HEK293T (cell line): Measurements from ENCODE around the gene DYNC1LI1.

Experiments
- ARNT ChIP-seq: fragments of 450-650 bp; IDR thresholded peaks from 2 replicates; pipeline ENCODE4 v1.6.1; 2017; ENCODE audit warnings: mild to moderate bottlenecking
- BHLHE40 ChIP-seq: fragments of 450-650 bp; IDR thresholded peaks from 2 replicates; pipeline ENCODE4 v1.6.1; 2016; ENCODE audit warnings: mild to moderate bottlenecking, moderate library complexity, borderline replicate concordance
- CTBP1 ChIP-seq: fragments of 450-650 bp; IDR thresholded peaks from 2 replicates; pipeline ENCODE4 v1.6.1; 2016; ENCODE audit warnings: borderline replicate concordance
- ELF4 ChIP-seq: fragments of 450-650 bp; IDR thresholded peaks from 2 replicates; pipeline ENCODE4 v1.6.1; 2017; ENCODE audit warnings: antibody characterized with exemption
- FOXA1 ChIP-seq: fragments of 450-650 bp; IDR thresholded peaks from 2 replicates; pipeline ENCODE4 v1.6.1; 2016; ENCODE audit warnings: mild to moderate bottlenecking
- FOXK2 ChIP-seq: fragments of 450-650 bp; IDR thresholded peaks from 2 replicates; pipeline ENCODE4 v1.6.1; 2016; ENCODE audit warnings: mild to moderate bottlenecking
- FOXM1 ChIP-seq: fragments of 450-650 bp; IDR thresholded peaks from 2 replicates; pipeline ENCODE4 v1.6.1; 2017; ENCODE audit warnings: mild to moderate bottlenecking, borderline replicate concordance
- HDGF ChIP-seq: fragments of 450-650 bp; IDR thresholded peaks from 2 replicates; pipeline ENCODE4 v1.6.1; 2017; ENCODE audit warnings: antibody characterized with exemption, borderline replicate concordance
- L3MBTL2 ChIP-seq: fragments of 450-650 bp; conservative IDR thresholded peaks from 2 replicates; pipeline ENCODE4 v1.6.1; 2016; ENCODE audit warnings: mild to moderate bottlenecking
- LEF1 ChIP-seq: fragments of 450-650 bp; IDR thresholded peaks from 2 replicates; pipeline ENCODE4 v1.6.1; 2017; ENCODE audit warnings: mild to moderate bottlenecking, borderline replicate concordance
- NFRKB ChIP-seq: fragments of 450-650 bp; IDR thresholded peaks from 2 replicates; pipeline ENCODE4 v1.6.1; 2016; ENCODE audit warnings: mild to moderate bottlenecking, moderate library complexity
- SP1 ChIP-seq: fragments of 450-650 bp; IDR thresholded peaks from 2 replicates; pipeline ENCODE4 v1.6.1; 2017
- SUZ12 ChIP-seq: fragments of 450-650 bp; IDR thresholded peaks from 2 replicates; pipeline ENCODE4 v1.6.1; 2016; ENCODE audit warnings: mild to moderate bottlenecking
- TARDBP ChIP-seq: fragments of 450-650 bp; IDR thresholded peaks from 2 replicates; pipeline ENCODE4 v1.6.1; 2016

- TF ChIP-seq LEF1 (no peak), FOXA1 (no peak), SP1 (no peak), ELF4 (no peak), BHLHE40 (no peak), NFRKB (no peak), HDGF (no peak), TARDBP (no peak), SUZ12 (no peak), FOXK2 (no peak), FOXM1 (no peak), CTBP1 (no peak), L3MBTL2 (no peak), ARNT (no peak)
Observed at GRCh38 chr3:32484436-32484835, 86.2 kb downstream of the DYNC1LI1 start.
